ENCODE results near the gene CDK5R2.

CDK5R2 gene

DNA sequence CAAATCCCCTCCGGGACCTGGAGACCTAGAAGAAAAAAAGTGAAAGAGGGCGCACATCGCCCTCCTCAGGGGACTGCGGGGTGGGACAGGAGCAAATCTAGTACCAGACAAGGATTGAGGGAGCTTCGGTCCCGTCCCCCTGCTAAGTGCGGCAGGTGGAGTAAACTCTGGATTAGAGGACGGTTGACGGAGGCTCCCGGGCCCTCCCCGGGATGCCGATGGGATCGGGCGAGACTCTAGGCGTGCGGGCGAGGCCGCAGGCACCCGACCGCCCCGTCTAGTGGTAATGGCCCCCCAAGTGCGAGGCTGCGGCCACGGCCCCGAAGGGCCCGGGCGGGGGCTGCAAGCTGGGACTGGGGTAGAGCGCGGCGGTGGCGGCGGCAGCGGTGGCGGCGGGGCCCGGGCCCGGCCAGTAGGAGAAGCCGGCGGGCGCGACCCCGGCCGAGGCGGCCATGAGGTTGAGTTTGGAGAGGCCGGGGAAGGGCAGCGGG is 22.0 kb downstream of the CDK5R2 start:
- H3K36me3 ChIP-seq: no peaks in the 10 kb centered on the region
- no peak overlapping the region for H3K27ac ChIP-seq
- peak overlapping the region; percentile 22; the same call in 1 of the 2 replicates for H3K4me3 ChIP-seq (ENCODE audit: low read depth, low read length)
- no peaks in the 10 kb centered on the region for H3K27me3 ChIP-seq (ENCODE audit: insufficient read depth, low read depth, severe bottlenecking)
- peak; percentile 55 for DNase-seq
- no peaks in the 10 kb centered on the region for H3K9me3 ChIP-seq (ENCODE audit: severe bottlenecking)
- TF ChIP-seq, protein P1, sequence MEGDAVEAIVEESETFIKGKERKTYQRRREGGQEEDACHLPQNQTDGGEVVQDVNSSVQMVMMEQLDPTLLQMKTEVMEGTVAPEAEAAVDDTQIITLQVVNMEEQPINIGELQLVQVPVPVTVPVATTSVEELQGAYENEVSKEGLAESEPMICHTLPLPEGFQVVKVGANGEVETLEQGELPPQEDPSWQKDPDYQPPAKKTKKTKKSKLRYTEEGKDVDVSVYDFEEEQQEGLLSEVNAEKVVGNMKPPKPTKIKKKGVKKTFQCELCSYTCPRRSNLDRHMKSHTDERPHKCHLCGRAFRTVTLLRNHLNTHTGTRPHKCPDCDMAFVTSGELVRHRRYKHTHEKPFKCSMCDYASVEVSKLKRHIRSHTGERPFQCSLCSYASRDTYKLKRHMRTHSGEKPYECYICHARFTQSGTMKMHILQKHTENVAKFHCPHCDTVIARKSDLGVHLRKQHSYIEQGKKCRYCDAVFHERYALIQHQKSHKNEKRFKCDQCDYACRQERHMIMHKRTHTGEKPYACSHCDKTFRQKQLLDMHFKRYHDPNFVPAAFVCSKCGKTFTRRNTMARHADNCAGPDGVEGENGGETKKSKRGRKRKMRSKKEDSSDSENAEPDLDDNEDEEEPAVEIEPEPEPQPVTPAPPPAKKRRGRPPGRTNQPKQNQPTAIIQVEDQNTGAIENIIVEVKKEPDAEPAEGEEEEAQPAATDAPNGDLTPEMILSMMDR (IDR thresholded peaks at IDR 0.05; ENCODE audit: low read depth, low read length): peak; percentile 30

DNA sequence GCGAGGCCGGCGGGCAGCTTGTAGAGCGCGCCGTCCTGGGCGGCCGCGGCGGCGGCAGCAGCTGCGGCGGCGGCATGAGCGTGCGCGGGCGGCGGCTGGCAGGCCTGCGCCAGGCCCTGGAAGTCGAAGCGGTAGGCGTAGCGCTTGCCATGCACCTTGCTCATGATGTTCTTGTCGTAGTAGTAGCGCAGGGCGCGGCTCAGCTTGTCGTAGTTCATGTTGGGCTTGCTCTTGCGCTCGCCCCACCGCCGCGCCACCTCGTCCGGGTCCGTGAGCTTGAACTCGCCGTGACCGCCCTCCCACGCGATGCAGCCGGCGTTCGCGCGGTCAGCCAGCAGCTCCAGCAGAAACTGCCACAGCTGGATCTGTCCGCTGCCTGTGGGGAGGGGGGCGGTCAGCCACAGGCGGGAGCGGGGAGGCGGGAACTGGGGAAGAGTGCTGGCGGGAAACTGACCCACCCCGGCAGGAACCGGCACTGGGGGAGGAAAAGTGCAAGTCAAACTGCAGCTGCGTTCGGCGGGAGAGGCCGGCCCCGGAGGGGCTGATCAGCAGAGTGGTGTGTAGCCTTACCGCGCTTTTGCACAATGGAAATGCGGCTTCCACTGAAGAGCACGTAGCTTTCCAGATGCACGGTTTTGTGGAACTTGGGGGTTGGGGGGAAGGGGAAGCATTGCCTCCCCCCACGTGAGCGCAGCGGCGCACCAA is 22.6 kb downstream of the CDK5R2 start:
- H3K27me3 ChIP-seq (ENCODE audit: insufficient read depth, low read depth, severe bottlenecking): no peaks in the 10 kb centered on the region
- no peak overlapping the region for H3K4me3 ChIP-seq (ENCODE audit: low read depth, low read length)
- H3K36me3 ChIP-seq: no peaks in the 10 kb centered on the region
- no peak for DNase-seq
- no peak overlapping the region for H3K27ac ChIP-seq
- TF ChIP-seq, protein P1 (IDR thresholded peaks at IDR 0.05; ENCODE audit: low read depth, low read length): no peak
- H3K9me3 ChIP-seq (ENCODE audit: severe bottlenecking): no peaks in the 10 kb centered on the region

DNA sequence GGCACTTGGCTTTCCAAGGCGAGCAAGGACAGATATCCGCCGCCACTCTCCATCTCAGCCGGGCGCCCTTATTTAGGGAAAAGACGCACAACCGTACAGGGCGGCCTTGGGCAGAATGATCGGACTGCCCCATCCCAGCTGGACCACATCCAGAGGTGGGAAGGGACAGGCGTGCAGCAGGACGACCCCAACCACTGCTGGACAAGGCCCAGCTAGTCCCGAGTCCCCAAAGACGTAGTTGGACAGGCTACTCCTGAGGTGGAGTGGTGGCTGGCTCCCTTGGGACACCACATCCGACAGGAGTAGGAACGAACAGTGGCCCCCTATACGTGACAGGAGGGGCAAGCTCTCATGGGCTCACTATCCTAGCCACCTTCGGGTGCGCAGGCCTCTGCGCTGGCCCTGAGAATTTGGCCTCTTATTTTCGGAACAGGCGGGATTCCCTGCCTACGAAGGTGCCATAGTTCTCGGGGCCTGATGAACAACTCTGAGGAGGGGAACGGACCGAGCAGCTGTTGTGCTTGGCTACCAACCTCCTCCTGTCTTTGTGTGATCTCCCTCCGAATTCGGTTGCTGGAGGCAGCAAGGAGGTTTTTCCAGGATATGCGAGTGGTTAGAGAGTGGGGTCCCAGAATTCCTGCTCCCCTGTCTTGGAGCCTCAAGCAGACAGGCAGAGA is 23.3 kb downstream of the CDK5R2 start:
- Histone ChIP-seq H3K27me3 (ENCODE audit: insufficient read depth, low read depth, severe bottlenecking) (no peaks in the 10 kb centered on the region), H3K4me3 (ENCODE audit: low read depth, low read length) (no peak overlapping the region), H3K36me3 (no peaks in the 10 kb centered on the region), H3K27ac (no peak overlapping the region), H3K9me3 (ENCODE audit: severe bottlenecking) (no peaks in the 10 kb centered on the region)
- TF ChIP-seq, protein P1 (IDR thresholded peaks at IDR 0.05; ENCODE audit: low read depth, low read length): no peak
- no peak for DNase-seq

DNA sequence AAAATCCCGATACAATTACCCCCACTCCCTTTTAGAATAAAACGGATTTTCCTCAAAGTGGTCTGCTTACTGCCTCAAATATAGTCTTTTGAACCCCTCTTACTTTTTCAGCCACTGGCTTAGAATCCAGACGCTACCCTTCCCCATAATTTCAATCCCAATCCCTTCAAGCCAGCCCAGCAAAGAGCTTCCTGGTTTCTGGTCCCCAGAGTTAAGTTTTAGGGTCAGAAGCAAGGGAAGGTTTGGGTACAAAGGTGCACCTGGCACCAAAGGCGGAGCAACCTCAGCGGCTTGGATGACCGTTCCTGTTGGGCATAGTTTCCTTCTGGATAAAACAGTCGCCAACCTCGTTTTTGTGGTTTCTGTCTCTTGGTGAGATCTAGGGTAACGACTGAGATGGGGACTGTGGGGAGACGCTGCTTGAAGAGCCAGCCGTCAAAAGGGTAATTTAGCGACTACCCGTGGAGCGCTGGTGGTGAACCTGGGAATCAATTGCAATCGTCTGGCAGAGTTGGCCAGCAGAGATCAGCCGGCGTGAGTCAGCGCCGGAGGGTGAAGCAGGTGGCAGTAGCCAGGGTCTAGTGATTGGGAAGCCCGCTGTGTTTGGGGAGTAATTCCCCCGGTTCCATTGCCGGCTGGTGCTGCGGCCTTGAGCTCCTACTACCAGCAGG is 23.9 kb downstream of the CDK5R2 start:
- Histone ChIP-seq H3K4me3 (ENCODE audit: low read depth, low read length) (peak overlapping the region; percentile 61), H3K36me3 (no peaks in the 10 kb centered on the region), H3K9me3 (ENCODE audit: severe bottlenecking) (no peaks in the 10 kb centered on the region), H3K27me3 (ENCODE audit: insufficient read depth, low read depth, severe bottlenecking) (no peaks in the 10 kb centered on the region), H3K27ac (no peak overlapping the region)
- TF ChIP-seq, protein P1 (IDR thresholded peaks at IDR 0.05; ENCODE audit: low read depth, low read length): no peak
- no peak for DNase-seq

DNA sequence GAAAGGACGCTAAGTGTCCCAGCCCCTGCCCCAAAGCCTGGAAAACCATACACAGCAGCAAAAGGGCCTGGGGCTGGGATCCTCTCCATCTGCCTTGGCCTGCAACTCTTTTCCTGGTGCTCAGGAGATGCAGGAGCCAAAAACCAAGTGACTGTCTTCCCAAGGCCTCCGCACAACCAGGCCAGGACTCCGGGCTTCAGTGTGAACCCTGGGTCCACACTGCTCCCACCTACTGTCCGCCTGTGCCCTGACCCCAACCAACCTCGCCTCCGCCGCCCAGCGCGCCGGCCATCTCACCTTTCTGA is 24.4 kb downstream of the CDK5R2 start:
- no peaks in the 10 kb centered on the region for H3K27me3 ChIP-seq (ENCODE audit: insufficient read depth, low read depth, severe bottlenecking)
- H3K9me3 ChIP-seq (ENCODE audit: severe bottlenecking): no peaks in the 10 kb centered on the region
- TF ChIP-seq, protein P1 (IDR thresholded peaks at IDR 0.05; ENCODE audit: low read depth, low read length): no peak
- H3K27ac ChIP-seq: peak overlapping the region; percentile 64; the same call in 1 of the 2 replicates
- peak overlapping the region; percentile 61 for H3K4me3 ChIP-seq (ENCODE audit: low read depth, low read length)
- H3K36me3 ChIP-seq: no peaks in the 10 kb centered on the region
- DNase-seq: no peak

All from WERI-Rb-1 (cell line).